Parathyroid adenoma (tissue), 2 donors: ENCODE measurements around the gene MKS1.

Source experiments
- H2AFZ ChIP-seq: fragments of 300-600 bp; sonication (generic); one replicate; pipeline ENCODE4 v1.7.0; 2017; ENCODE audit warnings: antibody characterized with exemption, mild to moderate bottlenecking
- H3K27ac ChIP-seq: fragments of 300-600 bp; sonication (generic); one replicate; pipeline ENCODE4 v1.7.0; 2017
- H3K27me3 ChIP-seq: fragments of 300-600 bp; sonication (generic); one replicate; pipeline ENCODE4 v1.7.0; 2017; ENCODE audit warnings: low read length; ENCODE audit not compliant: control insufficient read depth, insufficient read depth
- H3K36me3 ChIP-seq: fragments of 300-600 bp; sonication (generic); one replicate; pipeline ENCODE4 v1.7.0; 2017; ENCODE audit warnings: low read length; ENCODE audit not compliant: control insufficient read depth, insufficient read depth
- H3K4me1 ChIP-seq: fragments of 300-600 bp; sonication (generic); one replicate; pipeline ENCODE4 v1.7.0; 2017; ENCODE audit warnings: control low read depth
- H3K4me2 ChIP-seq: fragments of 300-600 bp; sonication (generic); one replicate; pipeline ENCODE4 v1.7.0; 2017; ENCODE audit warnings: low read length
- H3K4me3 ChIP-seq: fragments of 300-600 bp; sonication (generic); one replicate; pipeline ENCODE4 v1.7.0; 2017; ENCODE audit warnings: low read depth, low read length
- H3K79me2 ChIP-seq: fragments of 300-600 bp; sonication (generic); one replicate; pipeline ENCODE4 v1.7.0; 2017; ENCODE audit warnings: control low read depth
- H3K9ac ChIP-seq: fragments of 300-600 bp; sonication (generic); one replicate; pipeline ENCODE4 v1.7.0; 2017; ENCODE audit warnings: mild to moderate bottlenecking
- H3K9me3 ChIP-seq: fragments of 300-600 bp; sonication (generic); one replicate; pipeline ENCODE4 v1.7.0; 2017; ENCODE audit warnings: low read length; ENCODE audit not compliant: control insufficient read depth
- TF ChIP-seq, protein P1 (sequence below): fragments of 300-600 bp; sonication (generic); IDR thresholded peaks from one replicate; pipeline ENCODE4 v1.7.0; 2017; ENCODE audit warnings: antibody characterized with exemption, mild to moderate bottlenecking
- donor health status: primary hyperparathyroidism.

Gene MKS1

DNA sequence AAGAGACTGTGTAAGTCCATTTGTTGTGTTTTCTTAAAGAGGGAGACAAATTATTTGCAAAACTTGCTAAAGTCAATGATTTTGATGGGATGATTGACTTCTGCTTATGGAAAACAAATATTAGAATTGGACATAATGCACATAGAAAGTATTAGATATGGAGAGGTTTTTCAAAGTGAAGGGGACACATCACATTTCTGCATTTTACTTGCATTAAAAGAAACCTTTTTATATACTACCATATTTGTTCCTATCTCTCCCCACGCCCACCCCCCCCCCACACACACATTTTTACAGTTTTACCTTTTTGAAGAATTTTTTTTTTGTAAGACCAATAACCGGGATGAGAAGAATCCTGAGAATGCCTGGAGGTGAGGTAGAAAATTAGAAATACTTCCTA lies 60.9 kb downstream of the MKS1 start:
- H3K9ac ChIP-seq, result no peak overlapping the region
- no peak overlapping the region for H2AFZ ChIP-seq
- H3K4me2 ChIP-seq, result no peak overlapping the region
- TF ChIP-seq, protein P1, sequence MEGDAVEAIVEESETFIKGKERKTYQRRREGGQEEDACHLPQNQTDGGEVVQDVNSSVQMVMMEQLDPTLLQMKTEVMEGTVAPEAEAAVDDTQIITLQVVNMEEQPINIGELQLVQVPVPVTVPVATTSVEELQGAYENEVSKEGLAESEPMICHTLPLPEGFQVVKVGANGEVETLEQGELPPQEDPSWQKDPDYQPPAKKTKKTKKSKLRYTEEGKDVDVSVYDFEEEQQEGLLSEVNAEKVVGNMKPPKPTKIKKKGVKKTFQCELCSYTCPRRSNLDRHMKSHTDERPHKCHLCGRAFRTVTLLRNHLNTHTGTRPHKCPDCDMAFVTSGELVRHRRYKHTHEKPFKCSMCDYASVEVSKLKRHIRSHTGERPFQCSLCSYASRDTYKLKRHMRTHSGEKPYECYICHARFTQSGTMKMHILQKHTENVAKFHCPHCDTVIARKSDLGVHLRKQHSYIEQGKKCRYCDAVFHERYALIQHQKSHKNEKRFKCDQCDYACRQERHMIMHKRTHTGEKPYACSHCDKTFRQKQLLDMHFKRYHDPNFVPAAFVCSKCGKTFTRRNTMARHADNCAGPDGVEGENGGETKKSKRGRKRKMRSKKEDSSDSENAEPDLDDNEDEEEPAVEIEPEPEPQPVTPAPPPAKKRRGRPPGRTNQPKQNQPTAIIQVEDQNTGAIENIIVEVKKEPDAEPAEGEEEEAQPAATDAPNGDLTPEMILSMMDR, result no peak
- no peaks in the 10 kb centered on the region for H3K36me3 ChIP-seq
- no peaks in the 10 kb centered on the region for H3K27me3 ChIP-seq
- peaks cover 3% of the 10 kb centered on the region for H3K4me1 ChIP-seq
- no peak overlapping the region for H3K27ac ChIP-seq
- H3K9me3 ChIP-seq, result no peaks in the 10 kb centered on the region
- no peak overlapping the region for H3K4me3 ChIP-seq
- H3K79me2 ChIP-seq, result no peaks in the 10 kb centered on the region

DNA sequence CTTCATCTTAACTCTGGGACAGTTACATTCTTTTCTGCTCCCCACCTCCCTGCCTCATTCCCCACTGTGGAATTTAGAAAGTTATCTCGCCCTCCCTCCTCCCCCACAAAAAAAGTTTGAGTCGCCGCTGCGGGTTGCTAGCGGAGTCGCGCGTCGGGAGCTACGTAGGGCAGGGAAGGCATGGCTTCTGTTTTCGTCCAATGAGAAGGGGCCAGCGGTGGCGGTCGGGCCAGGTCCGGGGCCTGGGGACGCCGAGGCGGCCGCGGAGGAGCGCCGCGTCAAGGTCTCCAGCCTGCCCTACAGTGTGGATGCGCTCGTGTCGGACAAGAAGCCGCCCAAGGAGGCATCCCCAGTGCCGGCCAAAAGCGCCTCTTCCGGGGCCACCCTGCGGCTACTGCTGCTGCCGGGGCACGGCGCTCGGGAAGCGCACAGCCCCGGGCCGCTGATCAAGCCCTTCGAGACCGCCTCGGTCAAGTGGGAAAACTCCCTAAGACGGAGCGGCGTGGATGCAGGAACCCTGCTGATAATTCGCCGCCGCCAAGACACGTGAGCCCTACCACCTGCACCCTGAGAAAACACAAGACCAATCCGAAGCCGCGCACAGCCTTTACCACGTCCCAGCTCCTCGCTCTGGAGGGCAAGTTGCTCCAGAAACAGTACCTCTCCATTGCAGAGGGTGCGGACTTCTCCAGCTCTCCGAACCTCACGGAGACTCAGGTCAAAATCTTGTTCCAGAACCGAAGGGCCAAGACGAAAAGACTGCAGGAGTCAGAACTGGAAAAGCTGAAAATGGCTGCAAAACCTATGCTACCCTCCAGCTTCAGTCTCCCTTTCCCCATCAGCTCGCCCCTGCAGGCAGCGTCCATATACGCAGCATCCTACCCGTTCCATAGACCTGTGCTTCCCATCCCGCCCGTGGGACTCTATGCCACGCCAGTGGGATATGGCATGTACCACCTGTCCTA lies 61.9 kb downstream of the MKS1 start:
- TF ChIP-seq, protein P1, result no peak
- no peaks in the 10 kb centered on the region for H3K79me2 ChIP-seq
- peak overlapping the region; percentile 69 for H3K4me2 ChIP-seq
- H3K4me1 ChIP-seq, result peaks cover 3% of the 10 kb centered on the region
- H3K27ac ChIP-seq, result peak overlapping the region; percentile 34
- no peaks in the 10 kb centered on the region for H3K36me3 ChIP-seq
- H3K9ac ChIP-seq, result no peak overlapping the region
- peak overlapping the region; percentile 78 for H2AFZ ChIP-seq
- no peaks in the 10 kb centered on the region for H3K27me3 ChIP-seq
- peak overlapping the region; percentile 45 for H3K4me3 ChIP-seq
- H3K9me3 ChIP-seq, result no peaks in the 10 kb centered on the region
